Left lung (tissue), 10 donors: ENCODE results near the gene TLE2. TPM values are rescaled to one million over a fixed set of nuclear protein-coding genes. Genes with fewer than 3 reads are reported as not detected.

Experiments
- ATAC-seq: fragments of 200-7000 bp; cut with Tn5 transposase; one replicate; pipeline ENCODE4 v1.9.1; 2020; ENCODE audit warnings: moderate library complexity
- DNase-seq, 4 donors: peaks; one replicate each; pipeline ENCODE4 v3.0.0-alpha.2; 2013 to 2020
- H3K27ac ChIP-seq, 2 donors: fragments of 200-600 bp; sonication (generic) in 1 of 2; one replicate each; pipeline versions ENCODE4 v1.5.0 to v1.8.0; 2020 to 2021
- H3K27me3 ChIP-seq, 2 donors: fragments of 200-600 bp; sonication (generic) in 1 of 2; one replicate each; pipeline versions ENCODE4 v1.5.0 to v1.8.0; 2020 to 2021
- H3K36me3 ChIP-seq, 2 donors: fragments of 200-600 bp; sonication (generic) in 1 of 2; one replicate each; pipeline versions ENCODE4 v1.5.0 to v1.8.0; 2020 to 2021
- H3K4me1 ChIP-seq, 2 donors: fragments of 200-600 bp; one replicate each; pipeline ENCODE4 v1.8.0; 2021
- H3K4me3 ChIP-seq, 2 donors: fragments of 200-600 bp; sonication (generic) in 1 of 2; one replicate each; pipeline versions ENCODE4 v1.5.0 to v1.8.0; 2020 to 2021; ENCODE audit warnings: mild to moderate bottlenecking in 1 of 2
- H3K9me3 ChIP-seq, 2 donors: fragments of 200-600 bp; sonication (generic) in 1 of 2; one replicate each; pipeline versions ENCODE4 v1.5.0 to v1.8.0; 2020 to 2021
- intact Hi-C, 2 donors: fragments of 100-400 bp; cut with DNase I; formaldehyde crosslinking; loops; one replicate each; pipeline versions ENCODE4 v1.11.2 to v1.14.2; 2022
- polyA plus RNA-seq, 6 donors: library from polyadenylated mRNA; unstranded; fragments of 120-200 nt; gene quantifications; one replicate each; pipeline ENCODE4 v1.2.1, GENCODE V29; 2013; ENCODE audit not compliant: insufficient read length in 6 of 6
- total RNA-seq, 2 donors: library from RNA; stranded (reverse); fragmentation: NEBNext Ultra II Directional; extraction: Animal tissue kit (Norgen Biotek cat#: 25700); gene quantifications; one replicate each; pipeline ENCODE4 v1.2.1, GENCODE V29; 2021
- TF ChIP-seq, protein P1 (sequence below), 2 donors: fragments of 200-600 bp; sonication (generic) in 1 of 2; IDR thresholded peaks; one replicate each; pipeline versions ENCODE4 v1.5.0 to v1.8.0; 2021; ENCODE audit warnings: antibody characterized with exemption in 2 of 2
- donor health status: DM: no; HTN: yes; CAD: no.
- donor health status: DM: no; HTN: no; CAD: no.

TLE2 gene
- total and polyA plus RNA-seq, 8 donors, result 35.2 to 244 (median 159) TPM

DNA sequence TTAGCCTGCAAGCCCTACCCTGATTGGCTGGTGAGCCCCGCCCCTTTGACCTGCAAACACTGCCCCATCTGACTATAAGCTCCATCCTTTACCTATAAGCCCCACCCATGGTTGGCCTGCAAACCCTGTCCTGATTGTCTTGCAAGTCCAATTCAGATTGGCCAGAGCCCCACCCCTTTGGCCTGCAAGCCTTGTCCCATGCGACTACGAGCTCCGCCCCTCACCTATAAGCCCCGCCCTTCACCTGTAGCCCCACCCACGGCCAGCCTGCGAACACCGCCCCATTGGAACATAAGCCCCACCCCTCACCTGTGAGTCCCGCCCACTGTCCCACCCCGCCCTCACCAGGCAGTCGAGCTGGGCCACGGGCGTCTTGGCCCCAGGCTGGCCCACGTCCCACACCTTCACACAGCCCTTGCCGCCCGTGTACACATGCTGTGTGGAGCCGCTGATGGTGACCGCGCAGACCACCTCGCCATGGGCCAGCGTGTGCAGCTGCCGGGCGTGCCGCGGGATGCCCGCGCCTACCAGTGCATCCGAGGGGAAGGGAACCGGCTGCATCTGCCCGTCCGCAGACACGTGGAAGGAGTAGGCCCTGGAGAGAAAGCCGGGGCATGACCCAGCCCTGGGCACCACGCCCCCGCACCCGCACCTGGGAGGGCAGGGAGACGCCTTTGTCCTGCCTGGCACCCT, 22.9 kb downstream of the TLE2 start:
- Histone ChIP-seq H3K9me3 (no peaks in the 10 kb centered on the region), H3K27ac (no peak overlapping the region), H3K27me3 (no peaks in the 10 kb centered on the region), H3K4me1 (no peaks in the 10 kb centered on the region), H3K36me3 (peaks cover 0 to 54% of the 10 kb centered on the region in 2 donors), H3K4me3 (no peak overlapping the region)
- ATAC-seq, result peak; percentile 15
- TF ChIP-seq, protein P1, sequence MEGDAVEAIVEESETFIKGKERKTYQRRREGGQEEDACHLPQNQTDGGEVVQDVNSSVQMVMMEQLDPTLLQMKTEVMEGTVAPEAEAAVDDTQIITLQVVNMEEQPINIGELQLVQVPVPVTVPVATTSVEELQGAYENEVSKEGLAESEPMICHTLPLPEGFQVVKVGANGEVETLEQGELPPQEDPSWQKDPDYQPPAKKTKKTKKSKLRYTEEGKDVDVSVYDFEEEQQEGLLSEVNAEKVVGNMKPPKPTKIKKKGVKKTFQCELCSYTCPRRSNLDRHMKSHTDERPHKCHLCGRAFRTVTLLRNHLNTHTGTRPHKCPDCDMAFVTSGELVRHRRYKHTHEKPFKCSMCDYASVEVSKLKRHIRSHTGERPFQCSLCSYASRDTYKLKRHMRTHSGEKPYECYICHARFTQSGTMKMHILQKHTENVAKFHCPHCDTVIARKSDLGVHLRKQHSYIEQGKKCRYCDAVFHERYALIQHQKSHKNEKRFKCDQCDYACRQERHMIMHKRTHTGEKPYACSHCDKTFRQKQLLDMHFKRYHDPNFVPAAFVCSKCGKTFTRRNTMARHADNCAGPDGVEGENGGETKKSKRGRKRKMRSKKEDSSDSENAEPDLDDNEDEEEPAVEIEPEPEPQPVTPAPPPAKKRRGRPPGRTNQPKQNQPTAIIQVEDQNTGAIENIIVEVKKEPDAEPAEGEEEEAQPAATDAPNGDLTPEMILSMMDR (IDR thresholded peaks at IDR 0.05), result no peak
- no peak for DNase-seq
- intact Hi-C loops, result no loop called here

DNA sequence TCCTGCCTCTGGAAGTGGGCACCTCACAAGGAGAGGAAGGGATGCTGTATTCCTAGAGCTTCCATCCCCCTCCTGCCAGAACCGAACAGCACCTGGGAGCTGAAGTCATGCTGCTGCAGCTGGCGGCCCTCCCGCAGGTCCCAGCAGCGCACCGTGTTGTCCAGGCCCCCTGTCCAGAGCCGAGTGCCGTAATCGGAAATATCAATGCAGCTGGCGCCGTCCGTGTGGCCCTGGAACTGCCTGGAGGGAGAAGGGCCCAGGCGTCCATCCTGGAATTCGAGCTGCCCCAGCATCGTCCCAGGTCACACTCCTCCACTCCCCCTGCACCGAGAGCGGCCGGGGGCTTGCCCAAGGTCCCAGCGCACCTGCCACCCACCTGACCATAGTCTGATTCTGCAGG, 23.7 kb downstream of the TLE2 start:
- H3K27me3 ChIP-seq, result no peaks in the 10 kb centered on the region
- ATAC-seq, result no peak
- TF ChIP-seq, protein P1 (IDR thresholded peaks at IDR 0.05), result no peak

DNA sequence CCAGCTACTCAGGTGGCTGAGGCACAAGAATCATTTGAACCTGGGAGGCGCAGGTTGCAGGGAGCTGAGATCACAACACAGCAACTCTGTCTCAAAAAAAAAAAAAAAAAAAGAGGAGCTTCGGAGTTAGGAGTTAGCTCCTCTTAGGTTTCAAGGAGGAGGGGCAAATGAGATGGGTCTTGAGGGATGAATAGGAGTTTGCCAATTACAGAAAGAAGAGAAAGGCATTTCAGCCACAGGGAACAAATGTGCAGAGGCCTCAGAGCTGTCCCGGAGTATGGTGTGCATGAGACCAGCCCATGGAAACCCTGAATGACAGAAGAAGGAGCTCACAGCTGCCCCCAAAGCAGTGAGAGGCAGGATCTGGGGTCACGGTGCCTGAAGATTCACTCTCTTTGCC, 24.6 kb downstream of the TLE2 start:
- peaks cover 0 to 51% of the 10 kb centered on the region in 2 donors for H3K36me3 ChIP-seq

More for the DNA sequence above, 23.7 kb downstream of the TLE2 start:
- no peaks in the 10 kb centered on the region for H3K4me1 ChIP-seq
- intact Hi-C loops, result no loop called here
- no peak for DNase-seq
- peaks cover 0 to 52% of the 10 kb centered on the region in 2 donors for H3K36me3 ChIP-seq
- no peak overlapping the region for H3K27ac ChIP-seq
- H3K9me3 ChIP-seq, result no peaks in the 10 kb centered on the region
- H3K4me3 ChIP-seq, result no peak overlapping the region

DNA sequence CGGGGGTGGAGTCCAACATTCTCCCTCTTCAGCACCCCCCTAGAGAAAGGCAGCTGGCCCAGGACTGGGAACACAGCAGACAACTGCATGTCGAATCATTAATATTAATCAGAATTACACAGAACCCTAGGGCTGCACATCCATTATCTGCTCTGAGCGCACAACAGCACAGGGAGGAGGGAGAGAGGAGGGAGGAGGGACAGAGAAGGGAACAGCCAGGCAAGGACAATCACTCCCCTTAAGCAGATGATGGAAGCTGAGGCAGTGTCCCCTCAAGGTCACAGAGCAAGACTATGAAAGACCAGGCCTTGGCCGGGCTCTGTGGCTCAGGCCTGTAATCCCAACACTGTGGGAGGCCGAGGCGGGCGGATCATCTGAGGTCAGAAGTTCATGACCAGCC, 26.0 kb downstream of the TLE2 start:
- no peaks in the 10 kb centered on the region for H3K9me3 ChIP-seq
- H3K27me3 ChIP-seq, result no peaks in the 10 kb centered on the region
- H3K36me3 ChIP-seq, result peaks cover 0 to 48% of the 10 kb centered on the region in 2 donors
- intact Hi-C loops, result no loop called here
- DNase-seq (no peak), ATAC-seq (no peak)
- TF ChIP-seq, protein P1 (IDR thresholded peaks at IDR 0.05), result no peak
- H3K4me1 ChIP-seq, result no peaks in the 10 kb centered on the region
- H3K27ac ChIP-seq, result no peak overlapping the region
- no peak overlapping the region for H3K4me3 ChIP-seq

More for the DNA sequence above, 24.6 kb downstream of the TLE2 start:
- H3K27ac ChIP-seq, result no peak overlapping the region
- H3K4me3 ChIP-seq, result no peak overlapping the region
- DNase-seq (no peak), ATAC-seq (no peak)
- intact Hi-C loops, result no loop called here
- no peaks in the 10 kb centered on the region for H3K4me1 ChIP-seq
- no peaks in the 10 kb centered on the region for H3K9me3 ChIP-seq
- H3K27me3 ChIP-seq, result no peaks in the 10 kb centered on the region
- TF ChIP-seq, protein P1 (IDR thresholded peaks at IDR 0.05), result no peak

DNA sequence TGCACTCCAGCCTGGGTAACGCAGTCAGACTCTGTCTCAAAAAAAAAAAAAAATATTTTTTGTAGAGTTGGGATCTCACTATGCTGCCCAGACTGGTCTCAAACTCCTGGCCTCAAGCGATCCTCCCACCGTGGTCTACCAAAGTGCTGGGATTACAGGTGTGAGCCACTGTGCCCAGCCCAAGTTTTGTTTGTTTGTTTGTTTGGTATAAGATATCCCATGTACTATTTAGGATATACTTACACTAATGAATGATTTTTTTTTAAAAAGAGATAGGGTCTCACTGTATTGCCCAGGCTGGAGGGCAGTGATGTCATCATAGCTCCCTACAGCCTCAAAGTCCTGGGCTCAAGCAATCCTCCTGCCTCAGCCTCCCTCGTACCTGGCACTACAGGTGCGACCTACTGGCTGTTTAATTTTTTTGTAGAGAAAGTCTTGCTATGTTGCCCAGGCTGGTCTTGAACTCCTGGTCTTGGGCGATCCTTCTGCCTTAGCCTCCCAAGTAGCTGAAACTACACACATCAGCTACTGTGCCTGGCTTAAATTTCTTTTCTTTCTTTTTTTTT, 27.8 kb downstream of the TLE2 start:
- H3K4me1 ChIP-seq, result no peaks in the 10 kb centered on the region
- intact Hi-C loops, result no loop called here
- H3K4me3 ChIP-seq, result no peak overlapping the region
- H3K9me3 ChIP-seq, result no peaks in the 10 kb centered on the region
- TF ChIP-seq, protein P1 (IDR thresholded peaks at IDR 0.05), result no peak
- peaks cover 0 to 54% of the 10 kb centered on the region in 2 donors for H3K36me3 ChIP-seq
- DNase-seq, result no peak
- no peak for ATAC-seq
- no peak overlapping the region for H3K27ac ChIP-seq
- H3K27me3 ChIP-seq, result no peaks in the 10 kb centered on the region
